ENCODE measurements around the gene NKX2-1. TPM values are rescaled to one million over a fixed set of nuclear protein-coding genes. Genes with fewer than 3 reads are reported as not detected.

NKX2-1 gene
- total and polyA plus RNA-seq, 8 donors = 13.4 TPM; not detected in 7

DNA sequence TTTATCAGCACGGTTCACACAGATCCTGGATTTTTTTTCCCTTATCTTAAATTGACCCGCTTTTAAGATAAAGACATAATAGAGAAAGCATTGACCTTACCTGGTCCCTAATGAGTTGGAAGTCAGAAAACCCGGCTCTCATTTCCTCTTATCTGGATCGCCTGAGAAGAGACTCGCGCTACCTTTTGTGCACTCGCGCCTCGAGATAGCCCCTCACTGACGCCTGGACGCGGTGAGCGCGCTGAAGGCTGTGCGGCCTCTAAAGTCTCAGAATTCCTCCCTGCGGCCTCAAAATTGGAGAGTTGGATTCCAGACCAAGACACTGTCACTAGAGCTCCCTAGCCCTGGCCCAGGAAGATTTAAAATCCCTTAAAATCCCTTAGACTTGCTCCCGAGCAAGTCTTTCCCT, 7.0 kb downstream of the NKX2-1 start:
- Histone ChIP-seq H3K27ac (no peak overlapping the region), H3K4me3 (no peak overlapping the region), H3K36me3 (no peaks in the 10 kb centered on the region)

DNA sequence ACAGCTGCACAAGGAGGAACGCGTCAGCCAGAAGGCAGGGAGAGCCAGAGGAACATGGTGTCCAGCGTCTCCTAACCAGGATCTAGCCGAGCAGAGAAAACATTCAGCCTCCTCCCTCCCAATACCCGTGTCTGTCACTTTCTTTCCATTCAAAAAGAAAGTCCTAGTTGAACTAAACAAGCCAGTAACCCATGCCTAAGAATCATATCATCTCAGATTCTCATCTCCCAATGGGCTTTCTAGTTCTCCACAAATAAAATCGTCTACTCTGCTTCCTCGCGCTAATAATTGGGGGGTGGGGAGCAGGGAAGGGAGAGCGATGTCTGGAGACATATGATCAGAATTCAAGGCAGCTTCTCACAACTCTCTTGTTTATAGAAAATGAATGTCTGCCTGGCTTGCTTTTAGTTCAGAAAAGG, 7.4 kb downstream of the NKX2-1 start:
- Histone ChIP-seq H3K4me3 (no peak overlapping the region), H3K4me1 (peaks cover under 1 to 46% (median 24%) of the 10 kb centered on the region in 4 donors), H3K27me3 (peaks cover 37 to 98% (median 94%) of the 10 kb centered on the region in 3 donors), H3K36me3 (no peaks in the 10 kb centered on the region), H3K27ac (no peak overlapping the region), H3K9me3 (peaks cover 0 to 11% (median 3%) of the 10 kb centered on the region in 4 donors)
- WGBS, 5 donors = 2 to 4% (median 3%) methylated on average over 9 of the region's 9 CpGs
- intact Hi-C loops (cut with DNase I; ENCODE audit: low total_unique reads) = no loop called here
- TF ChIP-seq POLR2A (IDR thresholded peaks at IDR 0.05) (no peak), POLR2AphosphoS5 (IDR thresholded peaks at IDR 0.05) (no peak), EP300 (IDR thresholded peaks at IDR 0.05) (no peak)
- TF ChIP-seq, protein P1, sequence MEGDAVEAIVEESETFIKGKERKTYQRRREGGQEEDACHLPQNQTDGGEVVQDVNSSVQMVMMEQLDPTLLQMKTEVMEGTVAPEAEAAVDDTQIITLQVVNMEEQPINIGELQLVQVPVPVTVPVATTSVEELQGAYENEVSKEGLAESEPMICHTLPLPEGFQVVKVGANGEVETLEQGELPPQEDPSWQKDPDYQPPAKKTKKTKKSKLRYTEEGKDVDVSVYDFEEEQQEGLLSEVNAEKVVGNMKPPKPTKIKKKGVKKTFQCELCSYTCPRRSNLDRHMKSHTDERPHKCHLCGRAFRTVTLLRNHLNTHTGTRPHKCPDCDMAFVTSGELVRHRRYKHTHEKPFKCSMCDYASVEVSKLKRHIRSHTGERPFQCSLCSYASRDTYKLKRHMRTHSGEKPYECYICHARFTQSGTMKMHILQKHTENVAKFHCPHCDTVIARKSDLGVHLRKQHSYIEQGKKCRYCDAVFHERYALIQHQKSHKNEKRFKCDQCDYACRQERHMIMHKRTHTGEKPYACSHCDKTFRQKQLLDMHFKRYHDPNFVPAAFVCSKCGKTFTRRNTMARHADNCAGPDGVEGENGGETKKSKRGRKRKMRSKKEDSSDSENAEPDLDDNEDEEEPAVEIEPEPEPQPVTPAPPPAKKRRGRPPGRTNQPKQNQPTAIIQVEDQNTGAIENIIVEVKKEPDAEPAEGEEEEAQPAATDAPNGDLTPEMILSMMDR (IDR thresholded peaks at IDR 0.05) = no peak
- DNase-seq = no peak

More for the DNA sequence above, 7.0 kb downstream of the NKX2-1 start:
- H3K9me3 ChIP-seq = peaks cover 0 to 7% (median 3%) of the 10 kb centered on the region in 4 donors
- 0 to 6% (median 3%) methylated on average over 7 to 17 of the region's 17 CpGs for WGBS, 5 donors
- intact Hi-C loops (cut with DNase I; ENCODE audit: low total_unique reads) = no loop called here
- peaks cover 40 to 98% (median 94%) of the 10 kb centered on the region in 3 donors for H3K27me3 ChIP-seq
- TF ChIP-seq, protein P1 (IDR thresholded peaks at IDR 0.05) = no peak
- no peak for TF ChIP-seq POLR2A (IDR thresholded peaks at IDR 0.05)
- TF ChIP-seq EP300 (IDR thresholded peaks at IDR 0.05) = no peak
- no peak for TF ChIP-seq POLR2AphosphoS5 (IDR thresholded peaks at IDR 0.05)
- H3K4me1 ChIP-seq = peaks cover 4 to 47% (median 28%) of the 10 kb centered on the region in 4 donors
- no peak for DNase-seq

- TF ChIP-seq POLR2A (IDR thresholded peaks at IDR 0.05) (no peak), EP300 (IDR thresholded peaks at IDR 0.05) (no peak), POLR2AphosphoS5 (IDR thresholded peaks at IDR 0.05) (no peak)
- TF ChIP-seq, protein P1 (IDR thresholded peaks at IDR 0.05) = no peak
- Histone ChIP-seq H3K27ac (no peak overlapping the region), H3K27me3 (peaks cover 37 to 98% (median 94%) of the 10 kb centered on the region in 3 donors), H3K9me3 (peaks cover 0 to 15% (median 4%) of the 10 kb centered on the region in 4 donors), H3K4me3 (no peak overlapping the region), H3K4me1 (peaks cover 0 to 41% (median 20%) of the 10 kb centered on the region in 4 donors), H3K36me3 (no peaks in the 10 kb centered on the region)
- DNase-seq = no peak
- 8 to 15% (median 11%) methylated on average over 7 of the region's 7 CpGs for WGBS, 5 donors
- intact Hi-C loops (cut with DNase I; ENCODE audit: low total_unique reads) = no loop called here
These were observed 7.9 kb downstream of the NKX2-1 start for GRCh38 chr14:36511981-36512584.

DNA sequence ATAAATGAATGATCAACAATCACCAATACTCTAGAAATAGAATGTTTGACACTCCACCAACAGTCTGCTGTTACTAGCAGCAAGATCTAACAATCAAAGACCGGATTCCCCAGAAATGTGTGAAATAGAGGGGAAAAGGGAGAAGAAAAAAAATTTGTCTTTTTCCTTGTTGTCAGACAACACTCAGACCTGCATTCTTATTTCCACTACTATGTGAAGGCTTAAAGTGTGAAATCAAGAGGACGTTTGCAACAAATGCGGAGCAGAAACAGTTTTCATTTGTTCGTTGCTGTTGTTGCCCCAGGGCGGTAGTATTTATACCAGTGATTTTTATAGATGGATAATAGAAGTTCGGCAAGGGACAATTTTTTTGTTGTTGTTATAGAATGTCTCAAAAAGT, 9.2 kb downstream of the NKX2-1 start:
- Histone ChIP-seq H3K36me3 (no peaks in the 10 kb centered on the region), H3K27ac (no peak overlapping the region), H3K27me3 (peaks cover 39 to 98% (median 96%) of the 10 kb centered on the region in 3 donors), H3K4me1 (peaks cover 0 to 44% (median 23%) of the 10 kb centered on the region in 4 donors), H3K9me3 (peaks cover 0 to 17% (median 5%) of the 10 kb centered on the region in 4 donors), H3K4me3 (no peak overlapping the region)
- TF ChIP-seq POLR2AphosphoS5 (IDR thresholded peaks at IDR 0.05) = no peak
- no peak for TF ChIP-seq POLR2A (IDR thresholded peaks at IDR 0.05)
- TF ChIP-seq, protein P1 (IDR thresholded peaks at IDR 0.05) = no peak
- no peak for TF ChIP-seq EP300 (IDR thresholded peaks at IDR 0.05)
- intact Hi-C loops (cut with DNase I; ENCODE audit: low total_unique reads) = no loop called here
- no peak for DNase-seq
- WGBS, 5 donors = 16 to 22% (median 18%) methylated on average over 6 of the region's 6 CpGs

All from stomach (tissue), 9 donors.